COLO668 (cell line): ENCODE results near the gene KCNC1.

Experiments used
- DNase-seq: peaks from one replicate; lab custom pipeline; 2025; ENCODE audit not compliant: unreplicated experiment; lab: John Stamatoyannopoulos, UW

The KCNC1 gene

DNA sequence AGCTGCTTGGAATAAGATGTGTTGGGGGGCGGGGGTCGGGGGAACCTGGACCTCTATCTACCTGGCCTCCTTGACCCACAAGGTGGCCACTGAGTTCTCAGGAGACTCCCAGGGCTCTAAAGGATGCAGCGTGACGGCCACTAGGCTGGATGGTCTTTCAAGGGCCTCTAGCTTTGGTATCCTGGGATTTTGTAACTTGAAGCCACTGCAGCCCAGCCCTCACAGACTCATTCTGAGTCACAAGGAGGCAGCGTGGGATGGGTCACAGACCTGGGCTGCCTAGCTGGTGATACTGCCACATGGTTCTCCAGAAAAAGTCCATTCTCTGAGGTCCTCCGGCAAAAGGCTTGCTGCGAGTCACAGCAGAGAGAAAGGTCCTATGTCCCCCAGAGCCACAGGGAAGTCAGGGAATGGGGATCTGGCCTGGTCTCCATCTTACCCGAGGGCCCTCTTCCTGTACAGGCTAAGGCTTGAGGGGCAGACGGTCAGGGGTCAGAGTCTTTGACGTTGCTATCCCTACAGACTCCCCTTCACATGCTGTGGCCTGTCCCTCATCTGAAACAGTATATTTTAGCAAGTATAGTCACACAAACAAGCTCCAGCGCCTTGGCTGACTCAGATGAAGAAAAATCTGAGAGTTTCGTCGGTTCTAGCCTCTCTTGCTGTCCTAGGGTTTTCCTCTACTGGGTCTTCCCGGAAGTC is 52.4 kb downstream of the KCNC1 start:
- DNase-seq, result no peak

DNA sequence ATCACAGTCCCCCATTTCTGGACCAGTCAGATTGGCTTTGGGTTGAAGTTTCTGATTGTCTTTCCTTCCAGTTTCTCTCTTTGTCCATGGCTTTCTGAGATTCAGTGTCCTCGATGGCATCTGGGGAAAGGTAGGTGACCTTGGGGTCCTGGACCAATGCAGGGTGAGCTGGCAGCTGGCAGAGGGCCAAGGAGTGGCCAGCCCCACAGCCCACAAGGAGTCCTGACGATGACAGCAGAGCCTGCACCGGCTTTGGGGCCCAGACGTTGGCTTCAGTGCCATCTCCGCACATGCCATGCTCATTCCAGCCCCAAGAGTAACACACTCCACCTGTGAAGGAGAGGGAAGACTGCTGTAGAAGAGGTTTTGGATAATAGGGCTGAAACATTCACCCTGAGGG is 53.5 kb downstream of the KCNC1 start:
- DNase-seq, result no peak

GRCh38 chr11:17790453-17790852 is 55.9 kb downstream of the KCNC1 start:
- DNase-seq, result no peak

DNA sequence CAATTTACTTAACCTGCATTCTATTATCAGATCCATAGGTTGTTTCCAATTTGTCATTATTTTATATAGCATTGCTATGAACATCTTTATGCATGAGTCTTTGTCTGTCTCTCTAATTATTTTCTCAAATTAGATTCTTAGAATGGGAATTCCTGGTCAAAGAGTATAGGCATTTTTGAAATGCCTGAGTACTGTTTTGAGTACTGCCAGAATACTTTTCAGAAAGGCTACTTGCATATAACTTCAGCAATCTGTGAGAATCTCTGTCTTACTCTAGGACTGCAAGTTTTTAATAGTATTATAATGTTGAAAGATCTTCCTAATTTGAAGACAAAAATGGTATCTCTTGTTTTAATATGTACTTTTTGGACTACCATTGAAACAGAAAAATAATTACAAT is 56.6 kb downstream of the KCNC1 start:
- no peak for DNase-seq

DNA sequence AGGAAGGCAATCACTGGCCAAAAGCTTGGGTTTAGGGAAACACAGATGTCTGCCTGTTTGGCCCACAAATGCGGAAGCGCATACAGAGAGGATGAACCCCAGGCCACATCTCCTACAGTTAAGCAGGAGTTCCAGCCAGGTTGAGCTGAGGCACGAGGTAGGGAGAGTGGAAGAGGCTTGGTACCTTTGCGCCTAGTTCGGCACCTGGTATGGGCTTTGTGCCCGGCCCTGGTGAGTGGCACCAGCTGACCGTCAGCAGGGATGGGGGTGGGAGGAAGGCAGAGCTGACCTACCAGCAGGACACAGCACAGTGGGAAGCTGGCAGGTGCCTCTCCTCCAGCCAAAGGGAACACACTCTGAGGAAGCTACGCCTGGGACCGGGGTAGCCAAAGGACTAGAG is 57.6 kb downstream of the KCNC1 start:
- no peak for DNase-seq

DNA sequence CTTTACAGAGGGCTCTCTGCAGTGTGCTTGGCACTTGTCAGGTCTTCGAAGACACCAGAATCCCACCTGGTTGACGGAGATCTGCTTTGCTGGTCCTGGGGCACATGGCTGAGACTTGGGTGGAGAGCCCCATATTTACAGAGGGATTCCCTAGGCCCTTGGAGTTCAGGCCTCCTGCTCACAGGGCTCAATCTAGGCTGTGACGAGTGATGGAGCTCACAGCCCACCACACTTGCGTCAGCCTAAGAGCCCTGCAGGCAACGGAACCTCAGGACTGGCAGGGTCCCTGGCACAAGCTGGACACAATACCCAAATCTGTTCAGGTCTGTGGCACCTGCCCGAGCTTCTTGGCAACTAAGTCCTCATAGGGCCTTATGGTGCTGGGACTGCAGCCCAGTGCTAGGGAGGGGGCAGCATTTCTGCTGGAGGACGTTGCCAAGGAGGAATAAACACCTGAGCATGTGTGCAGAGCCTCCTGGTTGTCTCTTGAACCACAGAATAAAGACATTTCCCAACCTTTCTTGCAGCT is 59.1 kb downstream of the KCNC1 start:
- no peak for DNase-seq

- DNase-seq, result no peak
Measured at GRCh38 chr11:17794981-17795380, 60.4 kb downstream of the KCNC1 start.

GRCh38 chr11:17796154-17796553 is 61.6 kb downstream of the KCNC1 start:
- DNase-seq, result no peak

DNA sequence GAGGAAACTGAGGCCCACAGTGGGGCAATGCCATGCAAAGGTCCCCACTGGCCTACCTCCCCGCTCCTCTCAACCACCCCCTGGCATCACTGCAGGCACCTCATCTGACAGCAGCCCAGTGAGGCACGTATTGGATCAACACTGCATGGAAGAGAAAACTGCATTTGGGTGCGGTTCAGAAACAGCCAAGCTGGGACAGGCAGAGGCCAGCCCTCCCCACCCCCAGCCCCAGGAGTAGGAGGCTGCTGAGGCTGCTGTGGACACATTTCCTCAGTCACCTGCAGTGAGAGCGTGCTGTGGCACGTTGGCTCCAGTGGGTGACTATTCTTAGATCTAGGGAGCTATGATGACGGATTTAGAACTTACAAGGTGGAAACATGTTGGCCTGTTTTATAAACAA is 63.7 kb downstream of the KCNC1 start:
- DNase-seq, result no peak

- DNase-seq, result no peak
Measured at GRCh38 chr11:17798716-17799115, 64.1 kb downstream of the KCNC1 start.

- no peak for DNase-seq
Measured at GRCh38 chr11:17799147-17799546, 64.6 kb downstream of the KCNC1 start.

- no peak for DNase-seq
Measured at GRCh38 chr11:17801166-17801565, 66.6 kb downstream of the KCNC1 start.

GRCh38 chr11:17802491-17802890 is 67.9 kb downstream of the KCNC1 start:
- DNase-seq, result peak; percentile 13

DNA sequence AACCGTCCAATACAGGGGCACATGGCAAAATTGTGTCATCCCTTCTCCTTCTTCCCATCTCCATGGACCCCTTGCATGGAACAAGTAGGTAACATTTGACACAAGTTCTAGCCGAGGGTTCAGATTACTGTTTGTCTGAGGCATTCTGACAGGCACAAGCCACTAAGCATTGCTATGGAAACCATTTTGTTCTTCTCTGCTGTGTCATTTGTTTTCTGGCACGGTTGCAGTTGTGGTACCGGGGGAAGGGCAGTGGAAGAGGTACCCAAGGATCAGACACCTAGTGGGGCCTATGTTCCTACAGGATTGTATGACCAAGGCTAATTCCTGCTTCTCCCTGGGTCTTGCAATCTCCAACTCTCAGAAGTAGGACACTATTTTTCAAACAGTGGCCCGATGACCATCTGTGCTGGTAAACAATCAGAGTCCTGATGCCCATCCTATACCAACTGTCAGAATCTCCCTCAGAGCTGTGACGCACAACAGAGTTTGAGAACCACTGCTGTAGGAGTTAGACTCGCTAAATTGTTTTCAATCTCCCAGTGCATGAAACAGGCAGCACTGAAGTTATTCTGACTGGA is 69.3 kb downstream of the KCNC1 start:
- peak; percentile 50 for DNase-seq

- no peak for DNase-seq
Measured at GRCh38 chr11:17805043-17805442, 70.5 kb downstream of the KCNC1 start.

- no peak for DNase-seq
Measured at GRCh38 chr11:17805873-17806272, 71.3 kb downstream of the KCNC1 start.

DNA sequence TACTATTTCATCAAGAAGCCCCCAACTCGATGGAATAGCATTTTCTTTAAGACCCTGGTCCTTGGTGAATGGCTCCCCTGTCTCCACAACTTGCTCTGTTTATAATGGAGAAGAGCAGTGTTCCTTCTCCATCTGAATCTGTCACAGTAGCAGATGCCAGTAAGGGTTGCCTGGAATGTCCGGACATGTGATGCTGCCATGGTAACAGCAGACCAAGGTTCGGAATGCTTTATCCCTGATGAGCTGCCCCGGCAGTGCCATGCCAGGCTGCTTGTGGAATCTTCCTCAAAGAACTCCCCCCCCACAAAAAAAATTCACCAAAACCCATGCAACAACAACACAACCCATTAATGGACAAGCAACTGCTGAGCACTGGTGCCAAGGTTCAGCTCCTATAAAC is 72.5 kb downstream of the KCNC1 start:
- no peak for DNase-seq

GRCh38 chr11:17810041-17810440 is 75.5 kb downstream of the KCNC1 start:
- DNase-seq, result no peak

- no peak for DNase-seq
Measured at GRCh38 chr11:17810746-17811145, 76.2 kb downstream of the KCNC1 start.

DNA sequence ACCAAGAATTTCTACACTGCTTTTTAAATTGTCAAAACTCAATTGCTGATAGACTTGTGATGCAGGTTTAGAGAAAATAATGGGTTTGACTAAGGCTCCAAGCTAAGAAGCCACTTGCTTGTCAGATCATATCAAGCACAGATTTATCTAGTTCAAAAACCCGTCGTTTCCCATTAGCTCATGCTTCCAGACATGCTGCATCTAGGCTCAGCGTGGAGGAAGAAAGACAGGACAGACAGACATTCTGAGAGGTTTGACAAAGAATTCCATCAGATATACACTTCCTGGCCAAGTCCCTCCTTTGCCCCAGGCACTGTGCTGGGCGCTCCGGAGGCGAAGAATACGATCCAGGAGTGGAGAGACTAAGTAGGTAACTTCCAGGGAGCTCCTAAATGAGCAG is 76.8 kb downstream of the KCNC1 start:
- DNase-seq, result no peak

DNA sequence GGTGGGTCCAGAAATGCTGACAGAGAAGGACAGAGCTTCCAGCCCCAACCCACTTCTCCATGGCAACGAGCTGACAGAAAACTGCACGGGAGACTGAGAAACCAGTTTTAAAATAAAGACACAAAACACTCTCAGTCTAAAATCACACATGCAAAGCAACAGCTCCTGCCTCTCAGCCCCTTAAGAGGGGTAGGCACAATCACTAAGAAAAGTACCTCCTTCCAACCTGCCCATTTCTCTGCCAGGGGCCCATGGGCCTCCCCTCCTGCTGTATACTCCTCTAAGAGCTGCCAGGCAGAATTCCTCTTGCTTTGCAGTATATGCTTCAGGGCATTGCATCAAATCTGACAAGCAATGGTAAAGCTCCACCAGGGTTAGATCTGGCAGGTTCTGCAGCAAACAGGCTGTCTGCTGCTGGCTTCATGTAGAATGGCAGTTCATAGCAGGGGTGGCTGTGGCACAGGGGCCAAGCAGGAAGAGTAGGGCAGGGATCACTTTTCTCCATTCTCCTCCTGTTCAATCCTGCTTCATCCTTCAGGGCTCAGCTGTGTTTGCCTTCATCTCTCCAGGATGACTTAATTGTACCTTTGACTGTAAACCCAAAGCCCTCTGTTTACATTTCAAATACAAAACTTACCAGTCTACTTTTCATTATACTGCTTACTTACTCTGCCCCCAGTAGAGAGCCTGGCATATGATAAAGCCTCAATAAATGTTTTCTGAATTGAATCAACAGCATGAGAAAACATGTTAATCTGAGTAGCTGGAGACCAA is 77.7 kb downstream of the KCNC1 start:
- DNase-seq, result peak; percentile 42

DNA sequence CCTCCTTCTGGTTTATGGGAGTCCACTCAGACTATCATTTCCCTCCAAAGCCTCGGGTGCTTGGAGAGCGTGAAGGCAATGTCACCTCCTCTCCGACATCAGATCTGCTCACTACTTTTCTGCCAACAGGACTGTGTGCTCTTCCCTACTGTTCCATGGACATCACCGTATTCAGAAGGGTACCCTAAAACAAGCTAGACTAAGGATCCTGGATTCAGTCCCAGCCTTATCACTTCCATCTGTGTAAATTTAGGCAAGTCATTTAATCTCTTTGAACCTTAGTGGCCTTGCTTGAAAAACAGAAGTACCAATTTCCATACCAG is 78.2 kb downstream of the KCNC1 start:
- peak; percentile 27 for DNase-seq
